GM23248 (cell line): Measurements from ENCODE around the gene TBX18. TPM values are rescaled to one million over a fixed set of nuclear protein-coding genes. Genes with fewer than 3 reads are reported as not detected.

Experiments used
- DNase-seq: peaks from one replicate; pipeline ENCODE4 v3.0.0-alpha.2; 2015
- H2AFZ ChIP-seq: fragments of 200-600 bp; sonication (generic); 2 replicates; pipeline ENCODE4 v1.6.1; 2016; ENCODE audit warnings: antibody characterized with exemption
- H3F3A ChIP-seq: fragments of 200-600 bp; sonication (generic); 2 replicates; pipeline ENCODE4 v1.6.1; 2016; ENCODE audit warnings: mild to moderate bottlenecking, antibody characterized with exemption, mixed run types; ENCODE audit not compliant: insufficient read depth
- H3K27ac ChIP-seq: fragments of 200-600 bp; sonication (generic); 2 replicates; pipeline ENCODE4 v1.5.1; 2016; ENCODE audit warnings: mild to moderate bottlenecking
- H3K27me3 ChIP-seq: fragments of 200-600 bp; sonication (generic); replicated peaks from 2 replicates; pipeline ENCODE4 v1.6.1; 2016; ENCODE audit warnings: mild to moderate bottlenecking; ENCODE audit not compliant: insufficient read depth
- H3K36me3 ChIP-seq: fragments of 200-600 bp; sonication (generic); 2 replicates; pipeline ENCODE4 v1.6.1; 2016; ENCODE audit warnings: low read depth, mild to moderate bottlenecking
- H3K4me1 ChIP-seq: fragments of 200-600 bp; sonication (generic); 2 replicates; pipeline ENCODE4 v1.6.1; 2016; ENCODE audit warnings: mild to moderate bottlenecking; ENCODE audit not compliant: insufficient read depth
- H3K4me2 ChIP-seq: fragments of 200-600 bp; sonication (generic); one replicate; pipeline ENCODE4 v1.6.1; 2016; ENCODE audit warnings: mild to moderate bottlenecking; ENCODE audit not compliant: unreplicated experiment
- H3K4me3 ChIP-seq: fragments of 200-600 bp; sonication (generic); 2 replicates; pipeline ENCODE4 v1.5.1; 2016; ENCODE audit warnings: mild to moderate bottlenecking
- H3K79me2 ChIP-seq: fragments of 200-600 bp; sonication (generic); 2 replicates; pipeline ENCODE4 v1.6.1; 2016; ENCODE audit warnings: mild to moderate bottlenecking; ENCODE audit not compliant: insufficient read depth
- H3K9ac ChIP-seq: fragments of 200-600 bp; sonication (generic); 2 replicates; pipeline ENCODE4 v1.6.1; 2016; ENCODE audit warnings: mild to moderate bottlenecking
- H3K9me2 ChIP-seq: fragments of 200-600 bp; sonication (generic); 2 replicates; pipeline ENCODE4 v1.6.1; 2016; ENCODE audit warnings: mixed run types, mild to moderate bottlenecking, moderate library complexity; ENCODE audit not compliant: insufficient read depth
- H3K9me3 ChIP-seq: fragments of 200-600 bp; sonication (generic); one replicate; pipeline ENCODE4 v1.6.1; 2017; ENCODE audit warnings: low read depth
- H4K20me1 ChIP-seq: fragments of 200-600 bp; sonication (generic); 2 replicates; pipeline ENCODE4 v1.6.0; 2016; ENCODE audit not compliant: insufficient read depth
- EZH2 ChIP-seq: fragments of 200-600 bp; sonication (generic); IDR thresholded peaks from 2 replicates; pipeline ENCODE4 v1.6.1; 2018; ENCODE audit warnings: antibody characterized with exemption, mild to moderate bottlenecking; ENCODE audit not compliant: insufficient read depth, poor library complexity, severe bottlenecking
- EZH2phosphoT487 ChIP-seq: fragments of 200-600 bp; sonication (generic); IDR thresholded peaks from 2 replicates; pipeline ENCODE4 v1.6.1; 2018; ENCODE audit warnings: antibody characterized with exemption, moderate library complexity, mild to moderate bottlenecking, low read depth; ENCODE audit not compliant: insufficient read depth
- WGBS, 2 experiments: methylation state at CpG; one replicate each; pipeline ENCODE4 v1.1.6; 2015 to 2017; ENCODE audit warnings: low lambda C conversion rate in 2 of 2, low coverage in 1 of 2; ENCODE audit errors: missing lambda C conversion rate in 2 of 2; 5-methylcytosine and 5-hydroxymethylcytosine counted together
- in situ Hi-C: fragments of 300-500 bp; cut with MboI; formaldehyde crosslinking; loops from 2 replicates; pipeline ENCODE4 v1.15.0; 2020
- polyA plus RNA-seq: library from polyadenylated mRNA; unstranded; fragments of >200 nt; fragmentation: Nextera tagmentation; extraction: Ambion mirVana; gene quantifications from 2 replicates; pipeline ENCODE4 v1.2.1, GENCODE V29; 2016
- total RNA-seq: library from RNA; depleted of rRNA; stranded (reverse); fragments of >200 nt; shearing (Covaris generic); gene quantifications from 2 replicates; pipeline ENCODE4 v1.2.3, GENCODE V29; 2014

The TBX18 gene
- total and polyA plus RNA-seq, 2 experiments from 2014 or later, result 5.7 to 16.2 TPM

DNA sequence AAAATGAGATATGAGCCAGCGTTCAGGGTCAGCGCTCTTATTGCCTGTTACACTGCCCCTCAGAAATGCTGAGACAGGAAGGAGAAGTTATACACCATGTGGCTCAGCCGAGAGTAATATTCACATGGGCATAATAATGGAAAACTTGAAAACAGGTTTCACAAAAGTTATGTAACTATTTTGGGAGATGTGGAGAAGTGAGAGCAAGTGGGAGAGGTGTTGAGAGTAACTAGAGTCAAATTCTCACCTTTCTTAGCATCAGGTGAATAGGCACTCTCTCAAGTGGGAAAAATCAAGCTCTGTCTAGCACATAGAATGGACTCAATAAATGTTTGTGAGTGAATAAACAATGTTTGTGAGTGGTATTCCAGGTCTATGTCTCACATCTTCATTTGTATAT, 94.5 kb downstream of the TBX18 start:
- in situ Hi-C loops, result no loop called here
- no peaks in the 10 kb centered on the region for H3K4me1 ChIP-seq
- no peak overlapping the region for H3K9ac ChIP-seq
- H3K27me3 ChIP-seq, result no peaks in the 10 kb centered on the region
- no peaks in the 10 kb centered on the region for H3F3A ChIP-seq
- H3K4me2 ChIP-seq, result no peak overlapping the region
- no peaks in the 10 kb centered on the region for H3K9me3 ChIP-seq
- WGBS, 2 experiments, result 83 to 90% methylated on average over 3 of the region's 3 CpGs
- DNase-seq, result no peak
- no peak for TF ChIP-seq EZH2phosphoT487
- no peak for TF ChIP-seq EZH2
- no peaks in the 10 kb centered on the region for H3K79me2 ChIP-seq
- no peaks in the 10 kb centered on the region for H3K9me2 ChIP-seq
- no peaks in the 10 kb centered on the region for H3K36me3 ChIP-seq
- no peak overlapping the region for H2AFZ ChIP-seq
- no peak overlapping the region for H3K4me3 ChIP-seq
- no peaks in the 10 kb centered on the region for H4K20me1 ChIP-seq
- H3K27ac ChIP-seq, result no peak overlapping the region

DNA sequence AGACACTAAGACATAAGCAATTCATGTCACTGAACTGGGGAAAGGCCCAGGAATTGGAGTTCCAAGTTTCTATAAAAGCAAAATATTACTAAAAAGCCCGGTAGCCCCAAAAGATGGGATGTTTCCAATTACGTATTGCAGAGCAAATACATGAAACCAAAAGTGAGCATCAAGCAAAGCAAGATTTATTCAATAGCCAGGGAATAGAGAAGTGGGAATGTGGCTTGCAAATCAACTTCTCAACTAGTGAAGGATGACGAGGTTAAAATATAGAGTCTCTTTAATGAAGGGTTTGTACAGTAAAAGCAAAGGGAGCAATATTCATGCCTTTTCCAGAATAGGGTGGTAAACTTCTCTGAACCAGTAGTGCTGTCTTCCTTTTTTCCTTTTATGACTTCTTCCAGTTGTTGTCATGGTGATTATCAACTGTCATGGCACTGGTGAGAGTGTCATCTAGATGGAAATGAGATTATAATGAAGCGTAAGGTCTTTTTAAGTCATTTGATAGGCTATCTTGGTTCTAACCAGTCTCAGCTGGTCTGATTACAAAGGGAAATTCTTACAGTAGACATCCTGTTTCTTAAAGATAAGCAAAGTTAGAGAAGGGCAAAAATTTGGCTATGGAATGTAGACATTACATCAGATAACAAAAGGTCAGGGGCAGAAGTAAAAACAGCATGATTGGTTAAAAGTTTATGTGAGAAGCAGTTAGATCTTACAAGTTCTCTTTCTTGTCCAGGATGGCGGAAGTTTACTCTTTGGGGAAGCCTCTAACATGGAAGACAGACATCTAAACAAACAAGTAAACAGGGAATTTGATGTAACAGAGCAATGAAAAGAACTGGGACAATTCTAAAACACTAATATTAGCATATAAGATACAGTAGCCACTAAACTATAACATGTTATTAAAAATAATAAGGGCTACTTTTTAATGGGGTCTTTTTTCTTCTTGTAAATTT, 96.9 kb downstream of the TBX18 start:
- Histone ChIP-seq H3K4me1 (no peaks in the 10 kb centered on the region), H3K79me2 (no peaks in the 10 kb centered on the region), H3K36me3 (no peaks in the 10 kb centered on the region), H3K27me3 (no peaks in the 10 kb centered on the region), H3K9me3 (no peaks in the 10 kb centered on the region), H3K27ac (no peak overlapping the region), H3K4me2 (no peak overlapping the region), H3F3A (no peaks in the 10 kb centered on the region), H3K4me3 (no peak overlapping the region), H2AFZ (no peak overlapping the region), H4K20me1 (no peaks in the 10 kb centered on the region), H3K9ac (no peak overlapping the region), H3K9me2 (no peaks in the 10 kb centered on the region)
- WGBS, 2 experiments, result 73 to 76% methylated on average over 5 of the region's 5 CpGs
- no peak for DNase-seq
- TF ChIP-seq EZH2, result no peak
- no peak for TF ChIP-seq EZH2phosphoT487
- in situ Hi-C loops, result no loop called here

DNA sequence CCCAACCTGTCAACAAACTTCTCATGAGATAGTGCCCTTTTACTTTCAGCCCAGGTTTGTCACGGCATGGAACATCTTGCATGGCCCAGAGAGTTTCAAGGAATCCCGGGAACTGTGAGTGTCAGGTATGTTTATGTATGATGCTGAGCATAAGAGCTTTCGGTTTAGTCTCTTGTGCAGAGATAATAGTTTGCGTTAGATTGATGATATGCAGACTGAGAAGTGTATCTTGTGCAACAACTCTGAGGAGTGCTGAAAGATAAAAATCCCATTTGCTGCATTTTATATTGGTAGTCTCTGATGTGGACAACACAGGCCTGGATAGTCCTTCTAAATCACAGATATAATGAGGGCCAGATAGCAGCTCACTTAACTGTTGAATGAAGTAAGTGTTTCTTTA, 99.0 kb downstream of the TBX18 start:
- Histone ChIP-seq H3K27me3 (no peaks in the 10 kb centered on the region), H3K4me1 (no peaks in the 10 kb centered on the region), H3K4me2 (no peak overlapping the region), H3K27ac (no peak overlapping the region), H3F3A (no peaks in the 10 kb centered on the region), H3K79me2 (no peaks in the 10 kb centered on the region), H4K20me1 (no peaks in the 10 kb centered on the region), H3K9ac (no peak overlapping the region), H3K4me3 (no peak overlapping the region), H2AFZ (no peak overlapping the region), H3K9me3 (no peaks in the 10 kb centered on the region), H3K9me2 (no peaks in the 10 kb centered on the region), H3K36me3 (no peaks in the 10 kb centered on the region)
- no peak for DNase-seq
- no peak for TF ChIP-seq EZH2
- no peak for TF ChIP-seq EZH2phosphoT487
- in situ Hi-C loops, result no loop called here
- WGBS, 2 experiments, result 94 to 97% methylated on average over 4 of the region's 4 CpGs

- no peak overlapping the region for H3K4me3 ChIP-seq
- no peaks in the 10 kb centered on the region for H3K9me2 ChIP-seq
- no peaks in the 10 kb centered on the region for H4K20me1 ChIP-seq
- in situ Hi-C loops, result no loop called here
- H3K36me3 ChIP-seq, result no peaks in the 10 kb centered on the region
- H3F3A ChIP-seq, result no peaks in the 10 kb centered on the region
- H3K9ac ChIP-seq, result no peak overlapping the region
- no peaks in the 10 kb centered on the region for H3K79me2 ChIP-seq
- no peak overlapping the region for H3K4me2 ChIP-seq
- H3K27ac ChIP-seq, result no peak overlapping the region
- WGBS, 2 experiments, result 30 to 31% methylated on average over 2 of the region's 2 CpGs
- no peak overlapping the region for H2AFZ ChIP-seq
- TF ChIP-seq EZH2 (no peak), EZH2phosphoT487 (no peak)
- H3K4me1 ChIP-seq, result no peaks in the 10 kb centered on the region
- no peaks in the 10 kb centered on the region for H3K9me3 ChIP-seq
- H3K27me3 ChIP-seq, result no peaks in the 10 kb centered on the region
- DNase-seq, result no peak
Measured at GRCh38 chr6:84663866-84664265, 100.5 kb downstream of the TBX18 start.
